ENCODE measurements around the gene CSHL1. TPM values are rescaled to one million over a fixed set of nuclear protein-coding genes. Genes with fewer than 3 reads are reported as not detected.
"Not testable (repeated sequence)": the region's sequence is repeated elsewhere in the genome, so short reads cannot be mapped to it uniquely, and the experiment has no call there.

CSHL1 gene
- total RNA-seq, 1 donor from 2014 or later: not detected

GRCh38 chr17:63896524-63897354 is 14.3 kb downstream of the CSHL1 start, which contains the start of gene CSH1:
CSH1 (minus strand) TSS chr17:63896574; CDS start chr17:63896511, 63 bp downstream.
- H3K36me3 ChIP-seq (ENCODE audit: insufficient read depth, low read length); H3K4me3 ChIP-seq (ENCODE audit: insufficient read depth, low read depth, low read length); DNase-seq (ENCODE audit: low read depth); H3K4me2 ChIP-seq (ENCODE audit: low read length); H3K36me3 Mint-ChIP-seq (ENCODE audit: low read depth, unreplicated experiment); H3K4me1 Mint-ChIP-seq (ENCODE audit: low read depth, unreplicated experiment); H3K9me3 ChIP-seq (ENCODE audit: insufficient read depth, low read depth, low read length); H3K4me1 ChIP-seq (ENCODE audit: insufficient read depth, low read length); H3K9ac ChIP-seq (ENCODE audit: low read length); H3K4me3 Mint-ChIP-seq (ENCODE audit: unreplicated experiment); H3K27me3 Mint-ChIP-seq (ENCODE audit: low read depth, unreplicated experiment); H2AFZ ChIP-seq (ENCODE audit: low read depth, low read length); H4K20me1 ChIP-seq (ENCODE audit: insufficient read depth, low read length); FAIRE-seq; H3K27me3 ChIP-seq (ENCODE audit: insufficient read depth, low read length); H3K9me3 Mint-ChIP-seq (ENCODE audit: unreplicated experiment); H3K79me2 ChIP-seq (ENCODE audit: insufficient read depth, low read length); H3K27ac ChIP-seq (ENCODE audit: low read depth, low read length): not testable (repeated sequence)
- H3K27ac Mint-ChIP-seq (ENCODE audit: unreplicated experiment): peak within 1 kb of the TSS; percentile 53

- not testable (repeated sequence) for H3K27me3 ChIP-seq (ENCODE audit: insufficient read depth, low read length); H3K27me3 Mint-ChIP-seq (ENCODE audit: low read depth, unreplicated experiment); FAIRE-seq; DNase-seq (ENCODE audit: low read depth); H3K9me3 Mint-ChIP-seq (ENCODE audit: unreplicated experiment); H3K4me1 Mint-ChIP-seq (ENCODE audit: low read depth, unreplicated experiment); H3K27ac Mint-ChIP-seq (ENCODE audit: unreplicated experiment); H3K4me3 Mint-ChIP-seq (ENCODE audit: unreplicated experiment); H3K4me1 ChIP-seq (ENCODE audit: insufficient read depth, low read length); H3K9ac ChIP-seq (ENCODE audit: low read length); H3K4me2 ChIP-seq (ENCODE audit: low read length); H3K79me2 ChIP-seq (ENCODE audit: insufficient read depth, low read length); H3K27ac ChIP-seq (ENCODE audit: low read depth, low read length); H4K20me1 ChIP-seq (ENCODE audit: insufficient read depth, low read length); H3K4me3 ChIP-seq (ENCODE audit: insufficient read depth, low read depth, low read length); H3K36me3 Mint-ChIP-seq (ENCODE audit: low read depth, unreplicated experiment); H3K9me3 ChIP-seq (ENCODE audit: insufficient read depth, low read depth, low read length); H3K36me3 ChIP-seq (ENCODE audit: insufficient read depth, low read length); H2AFZ ChIP-seq (ENCODE audit: low read depth, low read length)
Measured at GRCh38 chr17:63894821-63895220, 16.2 kb downstream of the CSHL1 start.

- not testable (repeated sequence) for H3K4me1 Mint-ChIP-seq (ENCODE audit: low read depth, unreplicated experiment); H3K4me3 ChIP-seq (ENCODE audit: insufficient read depth, low read depth, low read length); H3K27me3 ChIP-seq (ENCODE audit: insufficient read depth, low read length); H3K27ac Mint-ChIP-seq (ENCODE audit: unreplicated experiment); H3K27me3 Mint-ChIP-seq (ENCODE audit: low read depth, unreplicated experiment); H3K9ac ChIP-seq (ENCODE audit: low read length); H3K9me3 ChIP-seq (ENCODE audit: insufficient read depth, low read depth, low read length); H3K4me1 ChIP-seq (ENCODE audit: insufficient read depth, low read length); DNase-seq (ENCODE audit: low read depth); FAIRE-seq; H3K36me3 ChIP-seq (ENCODE audit: insufficient read depth, low read length); H3K79me2 ChIP-seq (ENCODE audit: insufficient read depth, low read length); H3K27ac ChIP-seq (ENCODE audit: low read depth, low read length); H2AFZ ChIP-seq (ENCODE audit: low read depth, low read length); H3K36me3 Mint-ChIP-seq (ENCODE audit: low read depth, unreplicated experiment); H3K9me3 Mint-ChIP-seq (ENCODE audit: unreplicated experiment); H3K4me2 ChIP-seq (ENCODE audit: low read length); H4K20me1 ChIP-seq (ENCODE audit: insufficient read depth, low read length); H3K4me3 Mint-ChIP-seq (ENCODE audit: unreplicated experiment)
Measured at GRCh38 chr17:63894021-63894420, 17.0 kb downstream of the CSHL1 start.

GRCh38 chr17:63892316-63893037 is 18.6 kb downstream of the CSHL1 start:
- not testable (repeated sequence) for H3K36me3 Mint-ChIP-seq (ENCODE audit: low read depth, unreplicated experiment); FAIRE-seq; H2AFZ ChIP-seq (ENCODE audit: low read depth, low read length); H3K9me3 Mint-ChIP-seq (ENCODE audit: unreplicated experiment); H3K4me3 Mint-ChIP-seq (ENCODE audit: unreplicated experiment); H3K27ac Mint-ChIP-seq (ENCODE audit: unreplicated experiment); H3K27me3 ChIP-seq (ENCODE audit: insufficient read depth, low read length); H3K4me2 ChIP-seq (ENCODE audit: low read length); H3K4me1 Mint-ChIP-seq (ENCODE audit: low read depth, unreplicated experiment); H3K36me3 ChIP-seq (ENCODE audit: insufficient read depth, low read length); H3K4me3 ChIP-seq (ENCODE audit: insufficient read depth, low read depth, low read length); H3K27ac ChIP-seq (ENCODE audit: low read depth, low read length); H3K4me1 ChIP-seq (ENCODE audit: insufficient read depth, low read length); H3K9me3 ChIP-seq (ENCODE audit: insufficient read depth, low read depth, low read length); H3K9ac ChIP-seq (ENCODE audit: low read length); H3K27me3 Mint-ChIP-seq (ENCODE audit: low read depth, unreplicated experiment); H4K20me1 ChIP-seq (ENCODE audit: insufficient read depth, low read length); DNase-seq (ENCODE audit: low read depth); H3K79me2 ChIP-seq (ENCODE audit: insufficient read depth, low read length)
- peak; percentile 14 for TF ChIP-seq CTCF (IDR thresholded peaks at IDR 0.05; ENCODE audit: insufficient read depth, low read depth, low read length)
